Mucosa of stomach (tissue), 1 donor: ENCODE data around the gene PTPN3.
"Not testable (repeated sequence)": the region's sequence is repeated elsewhere in the genome, so short reads cannot be mapped to it uniquely, and the experiment has no call there.

Source experiments
- H3K27me3 ChIP-seq: one replicate; pipeline ENCODE4 v1.7.0; 2013; ENCODE audit warnings: mild to moderate bottlenecking, low read length; ENCODE audit not compliant: control insufficient read depth, insufficient read depth
- H3K36me3 ChIP-seq: one replicate; pipeline ENCODE4 v1.7.0; 2013; ENCODE audit warnings: low read length; ENCODE audit not compliant: control insufficient read depth, insufficient read depth
- H3K4me1 ChIP-seq: one replicate; pipeline ENCODE4 v1.7.0; 2013; ENCODE audit warnings: mild to moderate bottlenecking, low read length; ENCODE audit not compliant: control insufficient read depth, insufficient read depth
- H3K4me3 ChIP-seq: one replicate; pipeline ENCODE4 v1.7.0; 2013; ENCODE audit warnings: low read length
- H3K9ac ChIP-seq: one replicate; pipeline ENCODE4 v1.7.0; 2013; ENCODE audit warnings: mild to moderate bottlenecking, low read length, moderate library complexity
- H3K9me3 ChIP-seq: one replicate; pipeline ENCODE4 v1.7.0; 2013; ENCODE audit warnings: mild to moderate bottlenecking, low read length, moderate library complexity; ENCODE audit not compliant: control insufficient read depth
- donor health status: Pancreatic carcinoma.

The PTPN3 gene

DNA sequence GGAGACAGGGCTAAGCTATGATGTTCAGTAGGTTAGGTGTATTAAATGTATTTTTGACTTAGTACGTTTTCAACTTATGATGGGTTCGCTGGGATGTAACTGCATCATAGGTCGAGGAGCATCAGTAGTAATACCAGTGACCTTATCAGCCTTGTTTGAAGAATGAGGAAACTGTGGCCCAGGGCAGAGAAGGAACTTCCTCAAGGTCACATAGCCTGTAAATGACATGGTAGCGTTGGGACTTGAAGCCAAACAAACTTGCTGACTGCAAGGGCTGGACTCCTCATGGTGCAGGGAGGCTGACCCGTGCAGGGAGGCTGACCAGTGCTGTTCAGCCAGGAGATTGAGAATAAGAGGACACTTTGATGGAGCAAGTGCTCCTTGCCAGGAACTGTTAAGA, 21.3 kb upstream of the PTPN3 start:
- no peaks in the 10 kb centered on the region for H3K4me1 ChIP-seq
- H3K36me3 ChIP-seq = no peaks in the 10 kb centered on the region
- H3K9me3 ChIP-seq = no peaks in the 10 kb centered on the region
- H3K4me3 ChIP-seq = no peak overlapping the region
- no peaks in the 10 kb centered on the region for H3K27me3 ChIP-seq
- no peak overlapping the region for H3K9ac ChIP-seq

DNA sequence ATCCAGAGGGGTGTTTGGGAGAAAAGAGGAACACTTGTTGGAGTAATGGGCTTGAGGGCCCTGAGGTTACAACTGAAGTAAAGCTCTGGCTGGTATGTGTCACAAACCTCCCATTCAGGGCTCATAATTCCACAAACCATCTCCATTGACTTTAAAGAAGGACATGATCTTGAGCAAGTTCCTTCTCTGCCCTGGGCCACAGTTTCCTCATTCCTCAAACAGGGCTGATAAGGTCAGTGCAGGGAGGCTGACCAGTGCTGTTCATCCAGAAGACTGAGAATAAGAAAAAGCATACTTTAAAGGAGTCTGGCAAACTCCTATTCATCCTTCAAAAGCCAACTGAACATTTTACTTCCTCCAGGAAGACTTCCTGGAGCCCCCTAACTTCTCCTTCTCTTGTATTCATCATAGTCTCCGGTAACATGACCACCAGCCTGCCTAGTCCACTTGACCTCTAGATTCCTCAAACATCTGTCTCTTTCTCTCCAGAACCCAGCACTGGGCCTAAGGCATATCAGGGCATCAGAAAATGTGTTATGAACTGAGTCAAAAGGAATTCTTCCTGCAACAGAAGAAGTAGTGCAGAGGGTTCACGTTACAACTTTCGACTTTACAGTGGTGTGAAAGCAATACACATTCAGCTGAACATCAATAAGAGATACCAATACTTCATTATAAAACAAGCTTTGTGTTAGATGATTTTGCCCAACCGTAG, 20.7 kb upstream of the PTPN3 start:
- Histone ChIP-seq H3K9ac (no peak overlapping the region), H3K4me1 (no peaks in the 10 kb centered on the region), H3K36me3 (no peaks in the 10 kb centered on the region), H3K27me3 (no peaks in the 10 kb centered on the region), H3K9me3 (no peaks in the 10 kb centered on the region), H3K4me3 (no peak overlapping the region)

DNA sequence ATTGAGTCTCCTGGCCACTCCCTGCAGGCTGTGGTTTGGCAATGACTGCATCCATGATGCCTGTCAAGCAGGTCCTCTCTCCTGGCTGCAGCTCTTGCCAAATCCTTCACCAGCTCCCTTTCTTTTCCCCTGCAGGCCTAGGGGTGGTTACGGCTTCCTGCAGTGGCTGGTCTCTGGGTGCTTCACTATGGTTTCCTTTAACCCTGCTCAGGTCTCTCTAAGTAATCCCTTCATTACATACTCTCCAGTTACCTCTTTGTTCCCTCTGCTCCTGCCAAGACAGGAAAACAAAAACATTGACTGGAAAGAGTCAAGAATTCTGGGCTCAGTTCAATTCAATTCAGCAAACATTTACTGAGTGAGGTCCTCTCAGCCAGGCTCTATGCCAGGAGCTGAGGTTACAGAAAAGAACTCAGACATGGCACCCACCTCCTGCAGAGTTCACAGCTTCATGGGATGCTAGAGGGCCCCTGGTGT, 19.8 kb upstream of the PTPN3 start:
- H3K4me1 ChIP-seq = no peaks in the 10 kb centered on the region
- H3K4me3 ChIP-seq = no peak overlapping the region
- H3K27me3 ChIP-seq = no peaks in the 10 kb centered on the region

GRCh38 chr9:109513871-109514270, 15.8 kb upstream of the PTPN3 start:
- Histone ChIP-seq H3K9ac (no peak overlapping the region), H3K4me1 (no peaks in the 10 kb centered on the region), H3K9me3 (no peaks in the 10 kb centered on the region), H3K36me3 (no peaks in the 10 kb centered on the region), H3K4me3 (no peak overlapping the region), H3K27me3 (no peaks in the 10 kb centered on the region)

More for the DNA sequence above, 19.8 kb upstream of the PTPN3 start:
- H3K9ac ChIP-seq = no peak overlapping the region
- no peaks in the 10 kb centered on the region for H3K9me3 ChIP-seq
- H3K36me3 ChIP-seq = no peaks in the 10 kb centered on the region

DNA sequence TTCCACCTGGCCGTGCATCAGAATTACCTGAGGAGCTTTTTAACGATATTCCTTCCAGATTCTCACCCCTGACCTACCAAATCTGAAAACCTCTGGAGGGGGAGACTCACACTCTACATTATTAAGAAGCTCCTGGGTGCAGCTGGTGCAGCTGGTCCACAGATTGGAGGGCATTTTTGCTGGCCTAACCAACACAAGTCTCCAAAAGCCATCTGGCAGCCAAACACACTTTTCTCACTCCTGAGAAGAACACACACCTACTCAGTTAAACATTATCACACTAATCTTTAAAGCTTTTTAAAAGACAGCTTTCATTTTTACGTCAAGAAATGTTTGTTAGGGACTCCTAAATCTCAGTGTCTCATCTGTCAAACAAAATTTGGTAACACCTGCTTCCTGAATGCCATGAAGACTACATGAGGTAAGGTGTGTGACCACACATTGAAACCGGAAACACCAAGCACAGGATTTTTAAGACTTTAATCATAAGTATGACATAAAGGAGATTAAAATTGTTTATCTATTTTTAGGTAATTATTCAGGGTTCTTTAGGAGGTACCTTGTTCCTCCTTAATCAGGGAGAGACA, 14.2 kb upstream of the PTPN3 start:
- Histone ChIP-seq H3K27me3 (no peaks in the 10 kb centered on the region), H3K9ac (no peak overlapping the region), H3K4me1 (no peaks in the 10 kb centered on the region), H3K36me3 (no peaks in the 10 kb centered on the region), H3K4me3 (no peak overlapping the region), H3K9me3 (no peaks in the 10 kb centered on the region)

GRCh38 chr9:109510506-109510905, 12.4 kb upstream of the PTPN3 start:
- no peaks in the 10 kb centered on the region for H3K36me3 ChIP-seq
- H3K4me3 ChIP-seq = no peak overlapping the region
- H3K9me3 ChIP-seq = no peaks in the 10 kb centered on the region
- no peaks in the 10 kb centered on the region for H3K4me1 ChIP-seq
- H3K9ac ChIP-seq = no peak overlapping the region
- H3K27me3 ChIP-seq = no peaks in the 10 kb centered on the region

DNA sequence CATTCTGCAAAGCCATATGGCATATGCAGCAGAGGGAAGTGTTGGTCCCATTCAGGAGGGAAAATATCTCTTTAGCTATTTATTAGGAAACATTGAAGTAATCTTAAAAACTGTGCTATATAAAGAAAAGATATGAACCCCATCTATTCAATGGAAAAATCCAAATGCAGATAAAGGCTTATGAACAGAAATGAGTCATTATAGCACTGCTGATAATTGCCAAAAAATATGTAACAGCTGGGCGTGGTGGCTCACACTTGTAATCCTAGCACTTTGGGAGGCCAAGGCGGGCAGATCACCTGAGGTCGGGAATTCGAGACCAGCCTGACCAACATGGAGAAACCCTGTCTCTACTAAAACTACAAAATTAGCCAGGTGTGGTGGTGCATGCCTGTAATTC, 11.9 kb upstream of the PTPN3 start:
- not testable (repeated sequence) for H3K36me3 ChIP-seq, H3K9me3 ChIP-seq, H3K27me3 ChIP-seq, H3K9ac ChIP-seq, H3K4me3 ChIP-seq, H3K4me1 ChIP-seq

DNA sequence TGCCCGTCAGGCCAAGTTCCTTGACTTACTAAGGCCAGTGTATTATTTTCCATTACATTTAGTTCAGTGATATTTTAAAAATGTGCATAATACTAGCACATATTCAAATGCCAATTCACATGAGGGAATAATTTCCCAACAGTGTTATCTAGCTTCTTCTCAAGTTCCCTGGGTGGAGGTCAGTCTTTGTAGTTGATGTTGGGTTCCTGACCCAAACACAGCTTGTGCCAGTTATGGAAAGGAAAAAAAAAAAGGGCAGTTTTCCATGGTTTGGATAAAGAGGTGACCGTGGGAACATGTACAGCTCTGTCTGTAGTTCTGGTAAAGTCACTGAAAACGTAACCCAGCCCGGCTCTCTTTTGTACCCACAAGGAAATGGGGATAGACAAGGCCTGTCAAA, 11.5 kb upstream of the PTPN3 start:
- no peaks in the 10 kb centered on the region for H3K9me3 ChIP-seq
- H3K9ac ChIP-seq = no peak overlapping the region
- no peak overlapping the region for H3K4me3 ChIP-seq
- no peaks in the 10 kb centered on the region for H3K27me3 ChIP-seq
- no peaks in the 10 kb centered on the region for H3K4me1 ChIP-seq
- no peaks in the 10 kb centered on the region for H3K36me3 ChIP-seq

DNA sequence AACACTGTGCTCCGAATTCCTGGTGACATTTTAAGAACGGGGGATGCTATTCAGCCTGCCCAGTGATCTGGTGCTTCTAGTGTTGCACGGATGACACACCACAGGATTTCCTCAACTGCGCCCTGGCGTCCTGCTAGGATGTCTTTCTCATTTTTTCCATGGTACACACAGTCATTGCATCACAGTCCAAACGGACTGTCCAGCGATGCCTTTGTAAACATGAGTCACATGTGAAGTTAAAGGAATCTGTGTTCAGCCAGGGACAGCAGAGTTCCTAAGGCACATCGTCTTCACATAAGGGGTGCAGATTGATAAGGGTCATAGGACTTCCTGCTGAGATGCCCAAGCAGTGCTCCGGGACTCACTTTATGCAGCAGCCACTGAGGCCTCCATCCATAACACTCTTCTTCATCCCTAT, 9.3 kb upstream of the PTPN3 start:
- no peaks in the 10 kb centered on the region for H3K27me3 ChIP-seq

DNA sequence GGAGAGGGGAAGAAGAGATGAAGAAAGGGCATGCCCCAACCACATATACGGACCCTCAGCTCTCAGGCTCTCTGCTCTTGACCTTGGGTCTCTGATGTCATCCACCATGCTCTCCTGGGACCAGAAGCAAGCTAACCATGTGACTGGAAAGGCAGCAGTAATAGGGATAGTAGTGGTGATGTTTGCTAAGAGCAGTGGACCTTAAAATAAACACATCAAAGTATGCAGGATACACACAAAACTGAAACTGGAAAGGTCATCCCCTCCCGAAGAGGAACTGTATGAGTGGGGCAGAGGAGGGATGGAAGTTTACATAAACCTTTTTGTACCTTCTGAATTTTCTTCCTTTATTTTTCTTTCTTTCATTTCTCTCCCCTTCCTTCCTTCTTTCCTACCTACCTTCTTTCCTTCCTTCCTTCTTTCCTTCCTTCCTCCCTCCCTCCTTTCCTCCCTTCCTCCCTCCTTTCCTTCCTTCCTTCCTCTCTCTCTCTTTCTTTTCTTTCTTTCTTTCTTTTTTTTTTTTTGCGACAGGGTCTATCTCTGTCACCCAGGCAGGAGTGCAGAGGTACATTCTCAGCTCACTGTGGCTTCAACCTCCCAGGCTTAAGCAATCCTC, 8.1 kb upstream of the PTPN3 start:
- H3K27me3 ChIP-seq = no peaks in the 10 kb centered on the region
- H3K4me1 ChIP-seq = no peaks in the 10 kb centered on the region
- no peaks in the 10 kb centered on the region for H3K36me3 ChIP-seq
- no peaks in the 10 kb centered on the region for H3K9me3 ChIP-seq
- no peak overlapping the region for H3K4me3 ChIP-seq
- H3K9ac ChIP-seq = no peak overlapping the region

More for the DNA sequence above, 9.3 kb upstream of the PTPN3 start:
- H3K4me3 ChIP-seq = no peak overlapping the region
- no peak overlapping the region for H3K9ac ChIP-seq
- H3K36me3 ChIP-seq = no peaks in the 10 kb centered on the region
- no peaks in the 10 kb centered on the region for H3K4me1 ChIP-seq
- no peaks in the 10 kb centered on the region for H3K9me3 ChIP-seq

GRCh38 chr9:109504689-109505088, 6.6 kb upstream of the PTPN3 start:
- no peaks in the 10 kb centered on the region for H3K9me3 ChIP-seq
- H3K4me3 ChIP-seq = no peak overlapping the region
- H3K4me1 ChIP-seq = no peaks in the 10 kb centered on the region
- peaks cover 6% of the 10 kb centered on the region for H3K27me3 ChIP-seq
- no peak overlapping the region for H3K9ac ChIP-seq
- no peaks in the 10 kb centered on the region for H3K36me3 ChIP-seq

DNA sequence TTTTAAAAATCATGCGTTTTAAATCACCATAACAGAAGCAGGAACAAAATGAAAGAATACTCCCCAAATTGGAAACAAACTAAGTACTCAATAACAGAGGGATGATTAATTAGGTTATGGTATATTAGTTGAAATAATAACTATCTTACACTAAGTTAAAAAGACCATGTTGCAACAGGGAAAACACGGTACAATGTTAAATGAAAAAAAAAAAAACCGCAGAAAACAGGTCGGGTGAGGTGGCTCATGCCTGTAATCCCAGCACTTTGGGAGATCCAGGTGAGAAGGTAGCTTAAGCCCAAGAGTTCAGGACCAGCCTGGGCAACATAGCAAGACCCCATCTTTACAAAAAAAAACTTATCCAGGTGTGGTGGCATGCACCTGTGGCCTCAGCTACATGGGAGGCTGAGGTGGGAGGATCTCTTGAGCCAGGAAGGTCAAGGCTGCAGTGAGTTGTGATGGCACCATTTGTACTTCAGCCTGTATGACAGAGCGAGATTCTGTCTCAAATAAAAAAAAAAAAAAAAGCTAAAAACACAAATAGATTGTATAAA, 2.4 kb upstream of the PTPN3 start:
- H3K27me3 ChIP-seq = peaks cover 20% of the 10 kb centered on the region
- peaks cover 24% of the 10 kb centered on the region for H3K4me1 ChIP-seq
- peak overlapping the region; percentile 20 for H3K4me3 ChIP-seq
- H3K9me3 ChIP-seq = no peaks in the 10 kb centered on the region
- no peaks in the 10 kb centered on the region for H3K36me3 ChIP-seq
- H3K9ac ChIP-seq = peak overlapping the region; percentile 60
